K562 (cell line): ENCODE data around the gene ABHD16A. TPM values are rescaled to one million over a fixed set of nuclear protein-coding genes. Genes with fewer than 3 reads are reported as not detected.

ENCODE experiments used
- ATF3 ChIP-seq, 2 experiments: fragments of 450-650 bp in 1 of 2; sonication (generic) in 1 of 2; formaldehyde crosslinking in 1 of 2; IDR thresholded peaks in 1 of 2; conservative IDR thresholded peaks in 1 of 2; 2 replicates each; pipeline versions ENCODE4 v1.6.1 to v1.8.1; 2016 to 2023; ENCODE audit warnings: mild to moderate bottlenecking in 2 of 2, moderate library complexity in 2 of 2, inconsistent platforms in 1 of 2, missing genetic modification reagents in 1 of 2
- BMI1 ChIP-seq: fragments of 150-350 bp; IDR thresholded peaks from 2 replicates; pipeline ENCODE4 v1.6.1; 2014; ENCODE audit warnings: low read length
- CAMTA2 ChIP-seq: fragments of 250-450 bp; sonication (Bioruptor Pico); conservative IDR thresholded peaks from 2 replicates; pipeline ENCODE4 v1.5.1; 2022
- CBX5 ChIP-seq: IDR thresholded peaks from 2 replicates; pipeline ENCODE4 v1.6.1; 2014; ENCODE audit warnings: low read depth, borderline replicate concordance
- CEBPZ ChIP-seq: fragments of 150-350 bp; IDR thresholded peaks from 2 replicates; pipeline ENCODE4 v1.6.1; 2014; ENCODE audit warnings: low read depth, mild to moderate bottlenecking, low read length, borderline replicate concordance
- EGR1 ChIP-seq: fragments of 450-650 bp; conservative IDR thresholded peaks from 2 replicates; pipeline ENCODE4 v1.6.1; 2017; ENCODE audit warnings: mild to moderate bottlenecking
- HIVEP1 ChIP-seq: fragments of 250-450 bp; sonication (Bioruptor Pico); IDR thresholded peaks from 2 replicates; pipeline ENCODE4 v1.4.0; 2020; ENCODE audit warnings: mild to moderate bottlenecking
- POLR2A ChIP-seq: fragments of 450-650 bp; conservative IDR thresholded peaks from 2 replicates; pipeline ENCODE4 v1.6.1; 2016
- SIN3B ChIP-seq: fragments of 450-650 bp; IDR thresholded peaks from 2 replicates; pipeline ENCODE4 v1.6.1; 2017; ENCODE audit warnings: low read depth, mild to moderate bottlenecking, moderate library complexity
- SMAD2 ChIP-seq: fragments of 150-350 bp; IDR thresholded peaks from 2 replicates; pipeline ENCODE4 v1.6.1; 2014; ENCODE audit warnings: low read depth, mild to moderate bottlenecking, low read length
- USF1 ChIP-seq: sonication (generic); formaldehyde crosslinking; IDR thresholded peaks from 2 replicates; pipeline ENCODE4 v1.9.0; 2022; ENCODE audit warnings: mild to moderate bottlenecking, missing genetic modification reagents
- WHSC1 ChIP-seq: IDR thresholded peaks from one replicate; pipeline ENCODE4 v1.6.1; 2012; ENCODE audit warnings: low read length, control low read depth, inconsistent platforms
- YY1 ChIP-seq, 3 experiments: IDR thresholded peaks; 2 replicates each; pipeline ENCODE4 v1.6.1; 2011; ENCODE audit warnings: low read length in 2 of 3, mild to moderate bottlenecking in 2 of 3, moderate library complexity in 2 of 3, borderline replicate concordance in 1 of 3, control low read depth in 1 of 3, low read depth in 1 of 3; ENCODE audit not compliant: insufficient read depth in 3 of 3, insufficient replicate concordance in 2 of 3, control insufficient read depth in 1 of 3, insufficient read length in 1 of 3; ENCODE audit errors: extremely low read depth in 1 of 3
- ZBTB7A ChIP-seq: IDR thresholded peaks from 2 replicates; pipeline ENCODE4 v1.6.1; 2011; ENCODE audit warnings: low read depth, mild to moderate bottlenecking, low read length, moderate library complexity, borderline replicate concordance; ENCODE audit not compliant: control insufficient read depth
- ZEB2 ChIP-seq: fragments of 450-650 bp; IDR thresholded peaks from 2 replicates; pipeline ENCODE4 v1.6.1; 2016
- ZNF224 ChIP-seq: sonication (generic); formaldehyde crosslinking; IDR thresholded peaks from 2 replicates; pipeline ENCODE4 v1.8.0; 2022; ENCODE audit warnings: mild to moderate bottlenecking, missing genetic modification reagents
- polyA plus RNA-seq, 8 experiments: library from polyadenylated mRNA; depleted of rRNA in 4 of 8; stranded (reverse) in 5 of 8; unstranded in 3 of 8; fragments of >200 nt; fragmentation: Nextera tagmentation in 2 of 8; fragmentation: Illumina TruSeq in 1 of 8; extraction: Ambion mirVana in 2 of 8; extraction: Trizol in 1 of 8; gene quantifications; 2 replicates each; pipeline versions ENCODE4 v1.2.1 to v1.2.3, GENCODE V29; 2011 to 2014; ENCODE audit warnings: inconsistent platforms in 1 of 8, missing spikeins in 1 of 8
- total RNA-seq, 7 experiments: library from RNA; depleted of rRNA in 6 of 7; stranded (reverse); fragments of >200 nt in 6 of 7; fragmentation: Illumina TruSeq in 2 of 7; extraction: Trizol in 2 of 7; gene quantifications; 2 replicates each; pipeline versions ENCODE4 v1.2.1 to v1.2.3, GENCODE V29; 2011 to 2021; ENCODE audit warnings: low replicate concordance in 1 of 7

Gene ABHD16A
- total and polyA plus RNA-seq, 9 of the 15 experiments (the other 6 are each of a cell fraction or from before 2014, with no cell fraction given) = 25.8 to 120 (median 81.6) TPM

GRCh38 chr6:31651602-31652191 is 51.4 kb downstream of the ABHD16A start (continued):
- TF ChIP-seq SIN3B = no peak
- TF ChIP-seq POLR2A = no peak
- peak in 1 of 3 experiments; percentile 24 for TF ChIP-seq YY1 (IDR thresholded peaks at IDR 0.05; ENCODE audit: borderline replicate concordance in 1 of 3, control insufficient read depth in 1 of 3, extremely low read depth in 1 of 3, insufficient read depth in 3 of 3, insufficient read length in 1 of 3, insufficient replicate concordance in 2 of 3, low read depth in 1 of 3, low read length in 2 of 3)
- no peak; the same call in 1 of the 2 replicates for TF ChIP-seq ZBTB7A
- TF ChIP-seq USF1 = peak; percentile 24; the same call in 1 of the 2 replicates
- TF ChIP-seq CBX5 = no peak
- TF ChIP-seq HIVEP1 (CRISPR knock-in tag) = no peak
- no peak for TF ChIP-seq CAMTA2 (CRISPR knock-in tag)
- TF ChIP-seq ZNF224 (CRISPR knock-in tag) = no peak
- TF ChIP-seq ATF3 (IDR thresholded peaks at IDR 0.05) = no peak
- TF ChIP-seq ATF3 (CRISPR knock-in tag; conservative IDR thresholded peaks at IDR 0.05) = peak; percentile 56; the same call in 1 of the 2 replicates
- TF ChIP-seq CEBPZ = no peak
- no peak for TF ChIP-seq SMAD2
- no peak for TF ChIP-seq BMI1
- no peak for TF ChIP-seq EGR1
- TF ChIP-seq ZEB2 = no peak; the same call in 1 of the 2 replicates
- no peak for TF ChIP-seq WHSC1
